Esophagus muscularis mucosa (tissue), 3 donors: Measurements from ENCODE around the gene SFRP5.

Experiments used
- CTCF ChIP-seq, 3 experiments: fragments of 200-600 bp in 2 of 3; fragments of 450-650 bp in 1 of 3; sonication (generic) in 2 of 3; IDR thresholded peaks; one replicate each; pipeline ENCODE4 v1.5.1; 2017 to 2019; ENCODE audit warnings: antibody characterized with exemption in 3 of 3, mild to moderate bottlenecking in 2 of 3, moderate library complexity in 1 of 3
- POLR2A ChIP-seq: fragments of 450-650 bp; IDR thresholded peaks from one replicate; pipeline ENCODE4 v1.6.1; 2017; ENCODE audit warnings: antibody characterized with exemption, moderate library complexity, mild to moderate bottlenecking, low read depth
- POLR2AphosphoS5 ChIP-seq, 2 donors: sonication (generic); formaldehyde crosslinking; IDR thresholded peaks; one replicate each; pipeline ENCODE4 v1.6.1; 2017; ENCODE audit warnings: antibody characterized with exemption in 2 of 2

- TF ChIP-seq CTCF (IDR thresholded peaks at IDR 0.05), result no peak
- TF ChIP-seq POLR2AphosphoS5 (IDR thresholded peaks at IDR 0.05), result peak; percentile 74 to 81
- no peak for TF ChIP-seq POLR2A
Measured at GRCh38 chr10:97718659-97719142, 53.1 kb downstream of the SFRP5 start.
